Measurements from ENCODE around the gene TUBGCP6.

Gene TUBGCP6

DNA sequence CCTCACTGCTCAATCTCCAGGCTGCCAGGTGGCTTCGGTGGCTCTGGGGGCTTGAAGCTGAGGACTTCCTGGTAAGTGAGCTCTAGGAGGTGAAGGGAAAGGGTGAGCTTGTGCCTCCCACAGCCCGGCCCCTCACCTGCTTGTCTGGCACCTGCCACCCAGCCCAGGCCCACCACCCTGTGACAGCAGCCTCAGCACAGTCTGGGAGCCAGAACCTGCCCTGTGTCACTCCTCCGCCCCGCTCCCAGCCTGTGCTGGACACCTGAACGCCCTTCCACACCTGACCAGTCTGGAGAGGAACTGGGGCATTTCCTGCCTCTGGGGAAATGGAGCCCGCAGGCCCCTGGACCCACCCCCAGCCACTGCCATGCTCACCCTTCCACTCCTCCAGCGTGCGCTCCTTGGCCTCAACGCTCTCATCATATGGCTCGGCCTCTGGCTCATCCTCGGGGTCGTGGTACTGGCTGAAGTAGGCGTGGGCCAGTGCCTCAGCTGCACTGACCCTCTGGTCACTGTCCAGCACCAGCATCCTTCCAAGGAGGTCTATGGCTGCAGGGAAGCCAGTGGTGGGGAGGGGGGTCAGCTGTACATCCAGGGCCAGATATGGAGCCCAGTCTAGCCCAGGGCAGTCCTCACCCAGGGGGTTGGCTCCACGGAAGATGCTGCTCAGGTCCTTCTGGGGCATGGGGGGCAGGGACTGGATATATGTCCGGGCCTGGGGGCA is 20.3 kb upstream of the TUBGCP6 start:
- TF ChIP-seq CTCF (IDR thresholded peaks at IDR 0.05; ENCODE audit: poor library complexity, severe bottlenecking), result no peak
- H3K36me3 ChIP-seq (ENCODE audit: low read depth), result no peaks in the 10 kb centered on the region
- H3K27ac ChIP-seq (ENCODE audit: poor library complexity, severe bottlenecking), result no peak overlapping the region
- H3K27me3 ChIP-seq (ENCODE audit: insufficient read depth, poor library complexity, severe bottlenecking), result no peaks in the 10 kb centered on the region
- no peak for ATAC-seq (ENCODE audit: low read depth)
- H3K4me3 ChIP-seq (ENCODE audit: severe bottlenecking), result no peak overlapping the region
- peaks cover 18% of the 10 kb centered on the region for H3K4me1 ChIP-seq (ENCODE audit: insufficient read depth, poor library complexity, severe bottlenecking)
- DNase-seq (ENCODE audit: low spot score), result no peak
- H3K9me3 ChIP-seq (ENCODE audit: severe bottlenecking), result no peaks in the 10 kb centered on the region

DNA sequence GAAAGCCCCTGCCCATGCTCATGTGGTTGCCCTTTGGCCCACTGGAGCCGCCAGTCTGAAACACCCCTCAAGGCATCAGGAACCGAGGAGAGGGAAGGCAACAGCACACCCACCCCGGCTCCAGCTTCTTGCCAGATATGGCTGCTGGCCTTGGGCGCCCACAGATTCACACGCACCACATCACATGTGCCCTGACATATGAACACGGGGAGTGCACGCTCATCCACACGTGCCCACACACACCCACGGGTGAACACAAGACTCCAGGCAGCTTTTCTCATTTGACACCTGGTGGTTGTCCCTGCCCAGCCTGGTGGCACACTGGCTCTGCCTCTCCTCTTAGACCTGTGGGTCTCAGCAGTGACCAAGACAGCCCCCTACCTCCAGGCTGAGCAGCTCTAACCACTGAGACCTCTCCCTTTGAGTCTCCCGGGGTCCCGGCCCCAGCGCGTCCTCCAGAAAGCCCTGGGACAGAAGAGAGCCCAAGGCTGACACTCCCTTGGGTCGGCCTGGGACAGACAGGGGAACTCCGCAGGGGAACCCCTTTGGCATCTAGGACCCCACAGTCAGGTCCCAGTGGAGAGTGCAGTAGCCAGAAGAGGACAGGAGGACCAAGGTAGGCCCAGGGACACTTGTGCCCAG is 19.4 kb upstream of the TUBGCP6 start:
- Histone ChIP-seq H3K36me3 (ENCODE audit: low read depth) (no peaks in the 10 kb centered on the region), H3K27me3 (ENCODE audit: insufficient read depth, poor library complexity, severe bottlenecking) (no peaks in the 10 kb centered on the region), H3K4me1 (ENCODE audit: insufficient read depth, poor library complexity, severe bottlenecking) (peaks cover 18% of the 10 kb centered on the region), H3K27ac (ENCODE audit: poor library complexity, severe bottlenecking) (no peak overlapping the region), H3K4me3 (ENCODE audit: severe bottlenecking) (no peak overlapping the region), H3K9me3 (ENCODE audit: severe bottlenecking) (no peaks in the 10 kb centered on the region)
- no peak for ATAC-seq (ENCODE audit: low read depth)
- DNase-seq (ENCODE audit: low spot score), result no peak
- no peak for TF ChIP-seq CTCF (IDR thresholded peaks at IDR 0.05; ENCODE audit: poor library complexity, severe bottlenecking)

DNA sequence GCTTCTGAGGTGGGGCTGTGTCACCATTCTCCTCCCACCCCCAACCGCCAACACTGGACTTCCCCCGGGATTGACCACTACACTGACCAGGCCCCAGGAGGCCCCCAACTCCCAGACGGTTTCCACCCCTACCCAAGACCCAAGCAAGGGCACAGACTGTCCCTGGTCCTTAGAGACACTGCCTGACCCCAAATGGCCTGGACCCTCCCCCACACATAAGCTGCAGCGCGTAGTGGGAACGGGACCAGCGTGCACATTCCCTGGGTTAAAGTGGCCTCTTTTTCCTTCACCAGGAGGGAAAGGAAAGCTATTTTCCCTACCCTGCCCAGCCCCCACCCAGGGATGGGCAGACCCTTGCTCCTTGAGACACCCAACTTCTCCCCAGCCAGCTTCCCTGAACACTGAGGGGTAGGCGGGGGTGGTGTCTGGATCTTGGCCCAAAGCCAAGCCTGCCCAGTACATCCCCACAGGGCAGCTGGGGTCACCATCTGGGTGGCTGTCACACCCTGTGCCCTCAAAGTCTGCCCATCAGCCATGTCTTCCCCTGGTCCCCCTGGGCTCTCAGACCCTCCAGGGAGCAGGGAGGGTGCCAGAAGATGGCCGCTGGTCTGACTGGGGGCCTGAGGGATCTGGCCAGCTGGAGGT is 18.3 kb upstream of the TUBGCP6 start:
- H3K27ac ChIP-seq (ENCODE audit: poor library complexity, severe bottlenecking), result peak overlapping the region; percentile 70

DNA sequence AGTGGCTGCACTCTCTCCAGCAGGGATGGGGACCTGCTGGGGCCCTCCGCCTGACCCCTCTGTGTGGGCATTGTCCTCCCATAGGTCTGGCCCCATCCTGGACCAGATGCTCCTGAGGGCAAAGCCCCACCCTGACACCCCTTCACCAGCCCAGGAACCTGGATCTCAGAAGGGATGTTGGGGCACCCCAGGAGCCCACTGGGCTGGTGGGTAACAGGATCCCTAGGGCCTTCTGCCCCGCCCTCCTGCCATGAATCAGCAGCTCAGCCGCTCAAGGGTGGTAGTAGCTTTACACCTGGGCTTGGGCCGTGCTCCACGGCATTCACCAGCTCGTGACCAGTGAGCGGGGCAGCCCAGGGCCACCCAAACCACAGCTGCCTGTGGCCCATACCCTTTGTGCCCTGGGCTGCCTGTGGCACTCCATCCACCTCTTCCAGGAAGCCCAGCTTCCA is 17.7 kb upstream of the TUBGCP6 start:
- H3K9me3 ChIP-seq (ENCODE audit: severe bottlenecking), result no peaks in the 10 kb centered on the region
- DNase-seq (ENCODE audit: low spot score) (no peak), ATAC-seq (ENCODE audit: low read depth) (peak; percentile 73)
- H3K4me1 ChIP-seq (ENCODE audit: insufficient read depth, poor library complexity, severe bottlenecking), result peaks cover 11% of the 10 kb centered on the region
- H3K4me3 ChIP-seq (ENCODE audit: severe bottlenecking), result no peak overlapping the region
- H3K27me3 ChIP-seq (ENCODE audit: insufficient read depth, poor library complexity, severe bottlenecking), result no peaks in the 10 kb centered on the region
- peak overlapping the region; percentile 70 for H3K27ac ChIP-seq (ENCODE audit: poor library complexity, severe bottlenecking)
- no peak for TF ChIP-seq CTCF (IDR thresholded peaks at IDR 0.05; ENCODE audit: poor library complexity, severe bottlenecking)
- H3K36me3 ChIP-seq (ENCODE audit: low read depth), result no peaks in the 10 kb centered on the region

More for the DNA sequence above, 18.3 kb upstream of the TUBGCP6 start:
- no peaks in the 10 kb centered on the region for H3K36me3 ChIP-seq (ENCODE audit: low read depth)
- H3K9me3 ChIP-seq (ENCODE audit: severe bottlenecking), result no peaks in the 10 kb centered on the region
- no peak for DNase-seq (ENCODE audit: low spot score)
- H3K27me3 ChIP-seq (ENCODE audit: insufficient read depth, poor library complexity, severe bottlenecking), result no peaks in the 10 kb centered on the region
- peaks cover 11% of the 10 kb centered on the region for H3K4me1 ChIP-seq (ENCODE audit: insufficient read depth, poor library complexity, severe bottlenecking)
- H3K4me3 ChIP-seq (ENCODE audit: severe bottlenecking), result no peak overlapping the region
- ATAC-seq (ENCODE audit: low read depth), result no peak
- TF ChIP-seq CTCF (IDR thresholded peaks at IDR 0.05; ENCODE audit: poor library complexity, severe bottlenecking), result no peak

Measured in RWPE2 (cell line).